NCI-H2029 treated with DMSO at 0.1 percent for 48 hours (cell line): ENCODE results near the gene VGLL1.
A peak's percentile ranks its signal among the peaks of the same experiment; 100 is the strongest.

Source experiments
- DNase-seq: peaks from one replicate; lab custom pipeline; 2025; lab: John Stamatoyannopoulos, UW

VGLL1 gene

GRCh38 chrX:136551410-136551809 lies 19.4 kb downstream of the VGLL1 start:
- no peak for DNase-seq

GRCh38 chrX:136555694-136556093 lies 23.7 kb downstream of the VGLL1 start:
- no peak for DNase-seq

- DNase-seq, result no peak
Measured at GRCh38 chrX:136572030-136572429, 40.0 kb downstream of the VGLL1 start.

GRCh38 chrX:136574548-136574947 lies 42.5 kb downstream of the VGLL1 start:
- peak; percentile 33 for DNase-seq

- peak; percentile 18 for DNase-seq
Measured at GRCh38 chrX:136577552-136577951, 45.5 kb downstream of the VGLL1 start.

- no peak for DNase-seq
Measured at GRCh38 chrX:136580316-136580715, 48.3 kb downstream of the VGLL1 start.

- DNase-seq, result no peak
Measured at GRCh38 chrX:136582624-136583023, 50.6 kb downstream of the VGLL1 start.

GRCh38 chrX:136584545-136584944 lies 52.5 kb downstream of the VGLL1 start:
- DNase-seq, result no peak

- DNase-seq, result no peak
Measured at GRCh38 chrX:136585262-136585661, 53.2 kb downstream of the VGLL1 start.

GRCh38 chrX:136585960-136586359 lies 53.9 kb downstream of the VGLL1 start:
- DNase-seq, result no peak

GRCh38 chrX:136586386-136586785 lies 54.4 kb downstream of the VGLL1 start:
- DNase-seq, result no peak

- no peak for DNase-seq
Measured at GRCh38 chrX:136587532-136587931, 55.5 kb downstream of the VGLL1 start.

- DNase-seq, result no peak
Measured at GRCh38 chrX:136588036-136588435, 56.0 kb downstream of the VGLL1 start.

GRCh38 chrX:136589966-136590365 lies 58.0 kb downstream of the VGLL1 start:
- DNase-seq, result no peak

GRCh38 chrX:136597356-136597755 lies 65.3 kb downstream of the VGLL1 start:
- DNase-seq, result no peak

GRCh38 chrX:136597954-136598353 lies 65.9 kb downstream of the VGLL1 start:
- DNase-seq, result no peak

GRCh38 chrX:136598631-136599030 lies 66.6 kb downstream of the VGLL1 start:
- DNase-seq, result no peak

- DNase-seq, result no peak
Measured at GRCh38 chrX:136600059-136600458, 68.0 kb downstream of the VGLL1 start.
